HG03108 (cell line): ENCODE results near the gene INSYN1.

Experiments used
- ATAC-seq: cut with Tn5 transposase; IDR thresholded peaks from one replicate; pipeline ENCODE4 v1.9.1; 2021; ENCODE audit warnings: moderate library complexity; ENCODE audit not compliant: unreplicated experiment

INSYN1 gene

DNA sequence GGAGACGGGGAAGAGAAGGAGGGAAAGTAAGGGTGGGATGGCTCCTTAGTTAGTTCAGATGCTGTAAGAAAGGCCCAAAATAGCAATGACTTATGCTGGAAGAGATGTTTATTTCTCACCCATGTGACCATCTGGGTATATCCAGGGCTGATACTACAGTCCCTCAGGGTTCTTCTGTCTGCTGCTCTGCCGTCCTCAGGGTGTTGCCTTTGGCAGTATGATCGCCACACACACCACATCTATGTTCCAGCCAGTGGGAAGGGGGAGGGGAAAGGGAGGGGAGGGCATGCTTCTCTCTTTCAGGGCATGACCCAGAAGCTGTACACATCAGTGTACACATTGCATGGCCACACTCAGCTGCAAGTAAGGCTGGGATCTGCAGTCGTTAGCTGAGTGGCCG, 58.7 kb downstream of the INSYN1 start:
- ATAC-seq = no peak

DNA sequence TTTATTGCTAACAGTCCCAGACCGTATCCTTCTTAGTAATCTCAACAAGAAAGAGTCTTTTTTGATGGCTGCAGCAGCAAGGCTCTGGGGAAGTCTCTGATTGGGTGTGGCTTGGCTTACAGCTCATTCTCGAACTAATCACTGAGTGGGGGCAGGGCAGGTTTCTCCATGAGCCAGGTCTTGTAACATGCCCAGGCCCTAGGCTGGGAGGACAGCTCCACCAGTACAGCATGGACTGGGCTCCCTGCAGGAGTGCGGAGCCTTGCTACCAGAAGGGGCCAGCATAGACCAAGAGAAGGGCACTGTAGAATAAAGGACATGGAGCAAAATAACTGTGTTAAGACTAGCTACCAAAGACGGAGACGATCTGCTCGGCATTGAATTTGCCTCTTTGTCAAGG, 61.8 kb downstream of the INSYN1 start:
- ATAC-seq = no peak

- no peak for ATAC-seq
These were observed 64.7 kb downstream of the INSYN1 start for GRCh38 chr15:73688455-73688854.

DNA sequence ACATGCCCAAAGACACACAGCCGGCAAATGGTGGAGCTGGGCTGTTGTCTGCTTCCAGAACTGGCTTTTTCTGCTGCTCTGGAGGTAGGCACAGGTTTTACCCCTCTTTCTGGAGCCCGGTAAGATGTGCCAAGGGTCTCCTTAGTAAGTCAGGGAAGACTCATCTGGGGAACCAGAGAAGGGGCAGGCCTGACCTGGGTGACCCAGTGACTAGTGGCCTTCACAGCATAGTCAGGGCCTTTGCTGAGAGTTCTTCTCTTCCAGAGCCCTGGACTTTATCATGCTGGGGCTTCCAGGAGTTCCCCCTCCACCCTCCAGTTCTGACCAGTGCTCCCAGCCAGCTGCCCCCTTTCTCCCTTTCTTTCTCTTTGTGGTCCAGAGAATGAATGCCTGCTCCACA, 65.8 kb downstream of the INSYN1 start:
- ATAC-seq = no peak

GRCh38 chr15:73686781-73687256, 66.3 kb downstream of the INSYN1 start:
- ATAC-seq = no peak

- ATAC-seq = no peak
These were observed 67.2 kb downstream of the INSYN1 start for GRCh38 chr15:73685981-73686380.
